SK-N-SH (cell line): ENCODE measurements around the gene ALG6. TPM values are rescaled to one million over a fixed set of nuclear protein-coding genes. Genes with fewer than 3 reads are reported as not detected.

Experiments
- CTCF ChIA-PET: fragments of 300-600, 350-600 bp; formaldehyde crosslinking; extraction: SDS; loops from one replicate; lab custom pipeline; 2021; lab: Yijun Ruan, JAX
- POLR2A ChIA-PET: fragments of 350-600 bp; sonication (Branson Sonifier 250); formaldehyde crosslinking; extraction: SDS; loops from one replicate; lab custom pipeline; 2020; ENCODE audit warnings: antibody characterized with exemption, inconsistent platforms; lab: Yijun Ruan, JAX
- DNase-seq: peaks from one replicate; pipeline ENCODE4 v3.0.0; 2012
- H2AFZ ChIP-seq: fragments of 200-600 bp; sonication (generic); 2 replicates; pipeline ENCODE4 v1.8.1; 2016; ENCODE audit warnings: antibody characterized with exemption, mild to moderate bottlenecking, low read depth
- H3F3A ChIP-seq: fragments of 200-600 bp; sonication (generic); replicated peaks from 2 replicates; pipeline ENCODE3; 2016; ENCODE audit warnings: antibody characterized with exemption, mild to moderate bottlenecking; ENCODE audit not compliant: insufficient read depth
- H3K27ac ChIP-seq, 2 experiments: fragments of 200-500 bp in 1 of 2; fragments of 200-600 bp in 1 of 2; sonication (Bioruptor generic) in 1 of 2; sonication (generic), shearing (Covaris generic) in 1 of 2; 2 replicates each; pipeline versions ENCODE4 v1.5.1 to v1.6.1; 2014 to 2016; ENCODE audit warnings: low read depth in 2 of 2, inconsistent platforms in 1 of 2, low read length in 1 of 2, mild to moderate bottlenecking in 1 of 2, mixed read lengths in 1 of 2
- H3K27me3 ChIP-seq: fragments of 200-600 bp; sonication (generic), shearing (Covaris generic); 2 replicates; pipeline ENCODE4 v1.6.1; 2016; ENCODE audit warnings: mixed run types; ENCODE audit not compliant: insufficient read depth
- H3K36me3 ChIP-seq, 2 experiments: fragments of 200-500 bp in 1 of 2; fragments of 200-600 bp in 1 of 2; sonication (Bioruptor generic) in 1 of 2; sonication (generic) in 1 of 2; replicated peaks in 1 of 2; 2 replicates each; pipeline versions ENCODE3 to v1.5.1; 2014 to 2016; ENCODE audit warnings: low read length in 1 of 2, mild to moderate bottlenecking in 1 of 2; ENCODE audit not compliant: insufficient read depth in 2 of 2, control insufficient read depth in 1 of 2
- H3K4me1 ChIP-seq, 2 experiments: fragments of 200-500 bp in 1 of 2; fragments of 200-600 bp in 1 of 2; sonication (Bioruptor generic) in 1 of 2; sonication (generic), shearing (Covaris generic) in 1 of 2; 2 replicates each; pipeline versions ENCODE4 v1.5.1 to v1.6.1; 2014 to 2016; ENCODE audit warnings: low read depth in 1 of 2, low read length in 1 of 2, mixed run types in 1 of 2; ENCODE audit not compliant: insufficient read depth in 2 of 2, control insufficient read depth in 1 of 2
- H3K4me2 ChIP-seq: fragments of 200-600 bp; sonication (generic), shearing (Covaris generic); 2 replicates; pipeline ENCODE4 v1.6.1; 2017; ENCODE audit warnings: mixed run types
- H3K4me3 ChIP-seq, 2 experiments: fragments of 200-500 bp in 1 of 2; fragments of 200-600 bp in 1 of 2; sonication (Bioruptor generic) in 1 of 2; sonication (generic), shearing (Covaris generic) in 1 of 2; 2 replicates each; pipeline versions ENCODE4 v1.5.1 to v1.8.1; 2014 to 2016; ENCODE audit warnings: low read depth in 2 of 2, inconsistent platforms in 1 of 2, low read length in 1 of 2, mild to moderate bottlenecking in 1 of 2, mixed read lengths in 1 of 2, moderate library complexity in 1 of 2
- H3K79me2 ChIP-seq: fragments of 200-600 bp; sonication (generic); 2 replicates; pipeline ENCODE4 v1.8.1; 2017; ENCODE audit warnings: mild to moderate bottlenecking; ENCODE audit not compliant: insufficient read depth
- H3K9ac ChIP-seq: fragments of 200-600 bp; sonication (generic); 2 replicates; pipeline ENCODE4 v1.6.1; 2017; ENCODE audit warnings: mixed run types
- H3K9me2 ChIP-seq: fragments of 200-600 bp; sonication (generic); 2 replicates; pipeline ENCODE4 v1.6.1; 2017; ENCODE audit warnings: mixed run types
- H3K9me3 ChIP-seq: fragments of 200-600 bp; sonication (generic); 2 replicates; pipeline ENCODE4 v1.6.1; 2017; ENCODE audit warnings: mixed run types, mild to moderate bottlenecking, moderate library complexity
- H4K20me1 ChIP-seq: fragments of 200-600 bp; sonication (generic); 2 replicates; pipeline ENCODE4 v1.6.1; 2017; ENCODE audit warnings: mild to moderate bottlenecking, mixed run types; ENCODE audit not compliant: insufficient read depth
- CHD2 ChIP-seq: fragments of 150-350 bp; IDR thresholded peaks from 2 replicates; pipeline ENCODE4 v1.6.1; 2018; ENCODE audit warnings: low read length; ENCODE audit not compliant: partially characterized antibody
- EP300 ChIP-seq, 2 experiments: IDR thresholded peaks; 2 replicates each; pipeline versions ENCODE4 v1.4.0 to v1.6.1; 2012; ENCODE audit warnings: borderline replicate concordance in 1 of 2, low read depth in 1 of 2, low read length in 1 of 2
- EZH2phosphoT487 ChIP-seq: fragments of 200-600 bp; sonication (generic); IDR thresholded peaks from 2 replicates; pipeline ENCODE4 v1.6.1; 2017; ENCODE audit warnings: low read depth, mixed run types, mild to moderate bottlenecking, antibody characterized with exemption, moderate library complexity, borderline replicate concordance
- FOSL2 ChIP-seq: IDR thresholded peaks from 2 replicates; pipeline ENCODE4 v1.4.0; 2012; ENCODE audit warnings: low read depth, mild to moderate bottlenecking, moderate library complexity, borderline replicate concordance
- FOXM1 ChIP-seq: IDR thresholded peaks from 2 replicates; pipeline ENCODE4 v1.4.0; 2012; ENCODE audit warnings: low read depth, mild to moderate bottlenecking
- MAX ChIP-seq: IDR thresholded peaks from 2 replicates; pipeline ENCODE4 v1.4.0; 2012; ENCODE audit warnings: low read depth
- MEF2A ChIP-seq: IDR thresholded peaks from 2 replicates; pipeline ENCODE4 v1.4.0; 2012; ENCODE audit warnings: low read depth, borderline replicate concordance
- NRF1 ChIP-seq: IDR thresholded peaks from 2 replicates; pipeline ENCODE4 v1.6.1; 2012; ENCODE audit warnings: low read depth, mild to moderate bottlenecking, low read length
- PBX3 ChIP-seq: IDR thresholded peaks from 2 replicates; pipeline ENCODE4; 2012
- RAD21 ChIP-seq: IDR thresholded peaks from 2 replicates; pipeline ENCODE4 v1.6.1; 2012; ENCODE audit warnings: mild to moderate bottlenecking, low read length
- RCOR1 ChIP-seq: fragments of 150-350 bp; IDR thresholded peaks from 2 replicates; pipeline ENCODE4 v1.6.1; 2017; ENCODE audit warnings: antibody characterized with exemption, low read length
- SIN3A ChIP-seq: IDR thresholded peaks from 2 replicates; pipeline ENCODE4 v1.6.1; 2012; ENCODE audit warnings: low read depth, mild to moderate bottlenecking, low read length, moderate library complexity, borderline replicate concordance
- SMC3 ChIP-seq: IDR thresholded peaks from 2 replicates; pipeline ENCODE4 v1.6.1; 2012; ENCODE audit warnings: low read depth, low read length, improper control_type of control experiment
- TCF12 ChIP-seq: IDR thresholded peaks from 2 replicates; pipeline ENCODE4 v1.4.0; 2012
- USF2 ChIP-seq: fragments of 150-350 bp; IDR thresholded peaks from 2 replicates; pipeline ENCODE4 v1.6.1; 2017; ENCODE audit warnings: antibody characterized with exemption, low read length, low read depth, borderline replicate concordance
- ZBTB33 ChIP-seq: IDR thresholded peaks from 2 replicates; pipeline ENCODE4 v1.4.0; 2012; ENCODE audit warnings: low read depth, borderline replicate concordance
- WGBS: methylation state at CpG from one replicate; pipeline ENCODE4 v1.1.6; 2017; ENCODE audit warnings: low lambda C conversion rate; 5-methylcytosine and 5-hydroxymethylcytosine counted together
- polyA plus RNA-seq, 3 experiments: library from polyadenylated mRNA; depleted of rRNA; stranded (reverse); fragments of >200 nt; gene quantifications; 2 replicates each; pipeline ENCODE4 v1.2.3, GENCODE V29; 2012

Gene ALG6
- polyA plus RNA-seq, 1 of the 3 experiments (the other 2 are of a cell fraction): 3.8 TPM

GRCh38 chr1:63323865-63324778, 43.3 kb upstream of the ALG6 start:
- H3K4me2 ChIP-seq: no peak overlapping the region
- ChIA-PET CTCF (interaction anchor here (0.9 to 12.0 kb wide), 7 partner anchors 6 to 482 kb away, joined by 3 to 86 read pairs (median 3); partner anchors contain the start of gene FOXD3), POLR2A (interaction anchor here (1.0 kb wide), 1 partner anchor 442 kb away, joined by 3 read pairs; no protein-coding TSS in a partner anchor)
- H3K36me3 ChIP-seq: no peaks in the 10 kb centered on the region
- no peak overlapping the region for H3K27ac ChIP-seq
- no peak overlapping the region for H3K9ac ChIP-seq
- H2AFZ ChIP-seq: peak overlapping the region; percentile 11; the same call in 1 of the 2 replicates
- no peaks in the 10 kb centered on the region for H3K79me2 ChIP-seq
- H3K27me3 ChIP-seq: peaks cover 95% of the 10 kb centered on the region
- TF ChIP-seq EP300 (IDR thresholded peaks at IDR 0.05; ENCODE audit: borderline replicate concordance in 1 of 2, low read depth in 1 of 2, low read length in 1 of 2) (no peak), EZH2phosphoT487 (peak; percentile 85; the same call in 1 of the 2 replicates), MEF2A (no peak)
- no peaks in the 10 kb centered on the region for H3K9me2 ChIP-seq
- WGBS: 19% methylated on average over 25 of the region's 114 CpGs
- H3K4me1 ChIP-seq: peaks cover 4 to 7% of the 10 kb centered on the region in 2 experiments; a peak in 2 of 4 replicates
- H3K9me3 ChIP-seq: no peaks in the 10 kb centered on the region
- peak; percentile 59 for DNase-seq
- H3F3A ChIP-seq: no peaks in the 10 kb centered on the region
- no peaks in the 10 kb centered on the region for H4K20me1 ChIP-seq
- peak overlapping the region in 1 of 2 experiments; percentile 22; a peak in 1 of 4 replicates for H3K4me3 ChIP-seq

GRCh38 chr1:63324779-63325119, 42.7 kb upstream of the ALG6 start:
- no peak overlapping the region for H3K4me2 ChIP-seq
- H2AFZ ChIP-seq: no peak overlapping the region
- H3K4me3 ChIP-seq: no peak overlapping the region
- no peaks in the 10 kb centered on the region for H4K20me1 ChIP-seq
- no peaks in the 10 kb centered on the region for H3K79me2 ChIP-seq
- H3K27ac ChIP-seq: no peak overlapping the region
- H3K27me3 ChIP-seq: peaks cover 95% of the 10 kb centered on the region
- peaks cover 4 to 7% of the 10 kb centered on the region in 2 experiments; a peak in 2 of 4 replicates for H3K4me1 ChIP-seq
- no peaks in the 10 kb centered on the region for H3K9me2 ChIP-seq
- no peaks in the 10 kb centered on the region for H3K9me3 ChIP-seq
- H3F3A ChIP-seq: no peaks in the 10 kb centered on the region
- ChIA-PET POLR2A (no interaction called here), CTCF (interaction anchor here (1.0 to 12.0 kb wide), 5 partner anchors 7 to 319 kb away, joined by 3 to 86 read pairs (median 4); partner anchors contain the start of gene FOXD3)
- no peak for DNase-seq
- TF ChIP-seq SIN3A (no peak), EZH2phosphoT487 (no peak), EP300 (IDR thresholded peaks at IDR 0.05; ENCODE audit: borderline replicate concordance in 1 of 2, low read depth in 1 of 2, low read length in 1 of 2) (no peak), FOXM1 (no peak), ZBTB33 (no peak), PBX3 (no peak), RCOR1 (no peak), MAX (no peak), RAD21 (no peak), NRF1 (no peak), CHD2 (no peak), FOSL2 (no peak), SMC3 (no peak), TCF12 (no peak), USF2 (no peak)
- H3K36me3 ChIP-seq: no peaks in the 10 kb centered on the region
- 10% methylated on average over 7 of the region's 7 CpGs for WGBS
- no peak overlapping the region for H3K9ac ChIP-seq
